HG02884 (cell line): Measurements from ENCODE around the gene DGCR2.

Experiments
- ATAC-seq: cut with Tn5 transposase; IDR thresholded peaks from one replicate; pipeline ENCODE4 v1.9.1; 2021; ENCODE audit warnings: mild to moderate bottlenecking, moderate library complexity; ENCODE audit not compliant: unreplicated experiment

DGCR2 gene

DNA sequence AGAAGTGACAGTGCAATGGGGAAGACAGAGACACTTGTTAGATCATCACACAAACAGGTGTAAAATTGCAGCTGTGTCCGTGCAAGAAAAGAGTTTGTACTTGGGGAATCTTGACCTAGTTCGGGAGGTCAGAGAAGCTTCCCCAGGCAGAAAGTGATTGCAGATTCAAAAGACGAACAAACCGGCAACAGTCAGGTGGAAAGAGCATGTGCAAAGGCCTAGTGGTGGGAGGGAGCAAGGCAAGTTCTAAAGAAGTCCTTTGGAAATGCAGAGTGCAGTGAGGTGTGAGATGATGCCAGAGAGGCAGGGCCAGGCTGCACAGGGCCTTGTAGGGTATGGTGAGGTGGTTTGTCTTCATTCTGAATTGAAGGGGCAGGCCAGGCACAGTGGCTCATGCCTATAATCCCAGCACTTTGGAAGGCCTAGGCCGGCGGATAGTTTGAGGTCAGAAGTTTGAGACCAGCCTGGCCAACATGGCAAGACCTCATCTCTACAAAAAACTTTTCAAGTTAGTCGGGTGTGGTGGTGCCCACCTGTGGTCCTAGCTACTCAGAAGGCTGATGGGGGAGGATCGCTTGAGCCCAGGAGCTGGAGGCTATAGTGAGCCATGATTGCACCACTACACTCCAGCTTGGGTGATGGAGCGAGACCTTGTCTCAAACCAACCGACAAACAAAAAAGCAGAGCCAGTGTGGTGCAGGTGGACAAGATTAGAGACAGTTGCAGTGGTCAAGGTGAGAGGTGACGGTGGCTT lies 24.2 kb upstream of the DGCR2 start:
- ATAC-seq: no peak

DNA sequence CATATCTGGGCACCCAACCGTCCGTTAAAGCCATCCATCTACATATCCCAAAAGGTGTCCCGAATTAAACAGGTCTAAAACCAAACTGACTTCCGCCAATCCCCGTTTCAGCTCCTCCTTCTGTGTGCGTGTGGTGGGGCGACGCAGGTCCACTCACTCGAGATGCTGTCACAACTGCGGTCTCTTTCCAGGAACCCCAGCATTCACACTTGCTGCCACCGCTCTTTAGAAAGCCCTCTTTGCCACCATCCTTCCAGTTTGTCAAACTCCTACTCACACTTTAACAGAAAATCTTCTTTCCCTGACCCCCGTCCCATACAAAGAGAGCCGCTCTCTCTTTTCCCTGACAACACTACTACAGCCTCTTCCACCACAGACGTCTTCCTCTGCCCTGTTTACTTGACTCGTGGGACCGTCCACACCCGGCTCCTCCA lies 21.8 kb upstream of the DGCR2 start:
- ATAC-seq: no peak

DNA sequence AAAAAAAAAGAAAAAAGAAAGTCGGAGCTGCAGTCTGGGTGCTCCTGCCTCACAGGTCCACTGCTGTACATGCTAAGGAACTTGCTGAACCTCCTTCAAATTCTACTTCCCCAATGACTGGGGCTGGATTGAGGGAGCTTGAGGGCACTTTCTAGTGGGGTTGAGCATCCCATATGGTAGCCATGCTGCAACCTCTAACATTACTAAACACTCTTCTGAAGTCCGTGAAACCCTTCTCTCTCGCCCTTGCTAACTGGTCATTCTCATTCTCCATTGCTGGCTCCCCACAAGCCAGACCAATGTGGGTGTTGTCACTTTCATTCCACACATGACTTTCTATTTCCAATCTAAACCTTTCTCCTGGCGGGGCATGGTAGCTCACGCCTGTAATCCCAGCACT lies 21.0 kb upstream of the DGCR2 start:
- ATAC-seq: no peak

DNA sequence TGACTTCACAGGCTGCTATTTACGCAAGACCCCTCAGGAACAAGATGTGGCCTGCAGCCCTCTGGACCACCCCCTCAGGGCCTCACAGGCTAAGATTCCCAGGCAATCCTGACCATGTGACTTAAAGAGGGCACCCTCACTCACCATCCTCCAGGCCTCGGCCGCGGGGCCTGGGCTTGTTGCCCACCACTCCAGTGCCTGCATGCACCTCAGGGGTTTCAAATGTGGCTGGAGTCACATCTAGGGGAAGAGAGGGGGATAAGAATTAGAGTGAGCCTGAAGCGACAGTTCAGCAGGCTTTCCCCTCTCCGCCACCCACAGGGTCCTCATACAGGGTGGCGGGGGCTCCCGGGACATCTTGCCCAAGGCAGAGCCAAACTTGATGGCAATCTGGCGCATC lies 20.2 kb upstream of the DGCR2 start:
- ATAC-seq: no peak

DNA sequence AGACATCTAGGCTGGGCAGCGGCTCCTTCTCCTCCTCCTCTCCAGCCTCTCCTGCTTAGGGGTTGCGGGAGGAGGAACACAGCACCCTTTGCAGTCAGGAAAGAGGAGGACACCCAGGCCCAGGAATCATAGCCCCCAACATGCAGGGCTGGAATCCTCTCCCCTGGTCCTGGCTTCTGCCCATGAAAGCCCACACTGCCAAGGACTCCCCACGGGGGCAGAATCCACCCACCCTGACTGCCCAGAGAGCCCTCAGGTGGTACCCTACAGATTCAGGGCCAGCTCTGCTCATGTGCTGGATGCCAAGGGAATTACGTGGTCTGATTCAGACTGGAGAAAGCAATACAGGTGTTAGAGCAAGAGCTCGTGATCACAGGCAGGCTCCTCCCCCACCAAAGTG lies 17.8 kb upstream of the DGCR2 start:
- no peak for ATAC-seq

DNA sequence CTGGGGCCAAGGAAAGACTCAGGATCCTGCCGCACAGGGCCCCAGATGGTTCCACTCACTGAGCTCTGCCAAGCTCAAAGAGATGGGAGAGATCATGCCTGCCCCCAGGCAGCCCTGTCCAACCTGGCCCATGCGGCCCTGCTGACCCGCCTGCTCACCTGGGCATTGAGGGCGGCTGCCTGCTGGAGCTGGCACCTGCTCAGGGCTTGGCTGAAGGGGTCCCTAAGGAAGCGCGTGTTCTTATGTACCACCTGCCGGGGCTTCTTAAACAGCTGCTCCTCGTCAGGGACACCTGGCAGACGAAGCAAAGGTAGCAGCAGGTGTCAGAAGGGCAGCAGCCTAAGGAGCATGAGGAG lies 16.8 kb upstream of the DGCR2 start:
- no peak for ATAC-seq

DNA sequence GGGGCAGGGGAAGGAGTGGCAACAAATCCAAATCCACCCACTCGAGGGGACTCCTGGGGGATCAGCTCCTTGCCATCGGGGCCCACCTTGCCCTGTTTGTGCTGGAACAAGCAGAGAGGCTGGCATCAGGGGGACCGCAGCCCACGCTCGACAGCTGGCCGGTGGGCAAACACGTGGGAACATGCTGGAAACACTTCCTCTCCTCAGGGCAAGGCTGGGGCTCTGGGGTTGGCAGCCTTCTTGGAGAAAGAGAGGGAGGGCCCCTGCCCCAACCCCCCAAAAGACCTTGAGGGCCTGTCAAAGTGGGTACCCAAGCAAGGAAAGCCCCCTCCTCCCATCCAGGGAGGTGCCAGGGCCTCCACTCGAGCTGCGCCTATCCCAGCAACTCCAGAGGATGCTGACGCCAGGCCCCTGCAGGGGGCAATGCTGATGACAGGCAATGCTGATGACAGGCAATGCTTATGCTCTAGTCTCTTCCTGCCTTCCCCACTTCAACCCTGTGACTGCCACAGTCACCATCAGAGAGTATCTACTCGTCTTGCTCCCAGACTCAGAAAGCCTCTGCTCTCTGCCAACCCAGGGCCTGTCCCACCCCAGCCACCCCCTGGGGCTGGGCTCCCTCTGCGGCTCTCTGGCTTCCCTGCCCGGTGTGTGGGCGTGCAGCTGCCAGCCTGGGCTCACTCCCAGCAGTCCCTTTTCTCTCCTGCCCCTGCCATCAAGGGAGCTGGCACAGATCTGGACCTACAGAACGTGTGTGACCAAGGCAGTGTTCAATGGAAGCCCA lies 16.2 kb upstream of the DGCR2 start:
- no peak for ATAC-seq

DNA sequence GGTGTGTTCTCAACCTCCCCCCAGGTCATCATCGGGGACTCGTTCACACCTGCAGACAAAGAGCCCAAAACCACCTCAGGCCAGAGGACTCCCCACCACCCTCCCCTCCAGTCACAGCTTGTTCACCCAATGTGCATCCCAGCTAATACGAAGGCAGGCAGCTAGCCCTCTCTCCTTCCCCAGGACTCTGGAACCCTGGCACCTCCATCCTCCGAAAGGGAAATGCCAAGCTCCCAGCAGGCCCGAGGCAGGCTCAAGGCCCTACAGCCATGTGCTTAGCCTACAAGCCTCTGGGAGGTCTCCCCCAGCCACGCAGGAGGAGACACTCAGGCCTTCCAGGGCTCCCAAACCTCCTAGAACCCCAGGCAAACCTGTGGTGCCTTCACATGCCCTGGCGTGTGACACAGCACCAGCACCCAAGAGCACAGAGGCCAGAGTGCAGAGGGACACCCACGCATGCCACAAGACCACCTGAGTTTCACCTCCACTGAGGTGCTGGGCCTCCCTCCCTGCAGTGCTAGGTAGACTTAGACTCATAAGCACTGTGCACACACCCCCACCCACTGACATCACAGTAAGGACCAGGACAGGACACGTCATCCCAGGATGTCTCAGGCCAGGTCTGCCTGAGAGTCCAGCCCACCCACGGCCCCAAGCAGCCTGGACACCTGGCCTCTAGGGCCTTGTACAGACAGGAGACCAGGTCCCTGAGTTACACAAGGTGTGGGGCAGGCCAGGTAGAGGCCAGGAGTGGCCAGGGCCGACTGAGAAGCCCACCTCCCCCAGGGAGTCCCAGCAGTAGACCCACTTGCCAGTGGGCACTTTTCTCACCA lies 15.4 kb upstream of the DGCR2 start:
- ATAC-seq: no peak

DNA sequence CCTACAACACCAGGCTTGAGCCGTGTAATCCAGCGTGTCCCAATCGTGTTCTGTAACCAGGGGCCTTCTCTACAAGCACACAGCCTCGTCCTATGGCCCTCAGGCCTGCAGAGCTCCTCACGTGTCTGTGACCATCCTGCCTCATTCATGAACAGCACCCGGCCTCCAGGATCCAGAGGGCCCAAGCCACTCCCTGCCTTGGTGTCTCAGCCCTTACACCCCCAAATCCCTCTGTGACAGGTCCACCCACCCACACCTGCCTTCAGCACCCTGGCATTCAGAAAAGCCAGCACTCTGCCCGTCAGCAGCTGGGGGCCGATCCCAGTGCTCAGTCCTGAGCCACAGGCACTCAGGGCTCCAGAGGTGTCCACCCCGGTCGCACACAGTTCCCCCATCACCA lies 14.7 kb upstream of the DGCR2 start:
- ATAC-seq: no peak

DNA sequence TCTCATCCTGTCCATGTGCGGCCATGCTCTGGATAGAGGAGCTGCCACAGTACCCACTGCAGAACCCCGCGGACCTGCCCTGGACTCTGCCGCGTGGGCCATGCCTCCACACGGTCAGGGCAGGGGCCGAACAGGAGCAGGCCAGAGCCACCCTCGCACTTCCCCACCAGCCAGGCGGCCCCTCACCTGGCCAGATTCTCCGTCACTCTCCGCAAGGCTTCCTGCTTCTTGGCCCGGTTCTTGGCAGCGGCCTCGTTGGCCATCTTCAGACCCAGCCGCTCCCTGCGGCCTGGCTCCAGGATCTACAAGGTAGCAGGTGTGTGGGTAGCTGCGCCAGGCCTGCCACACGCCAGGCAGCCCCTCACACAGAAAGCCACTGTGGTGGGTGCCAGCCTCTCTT lies 12.7 kb upstream of the DGCR2 start:
- ATAC-seq: no peak

DNA sequence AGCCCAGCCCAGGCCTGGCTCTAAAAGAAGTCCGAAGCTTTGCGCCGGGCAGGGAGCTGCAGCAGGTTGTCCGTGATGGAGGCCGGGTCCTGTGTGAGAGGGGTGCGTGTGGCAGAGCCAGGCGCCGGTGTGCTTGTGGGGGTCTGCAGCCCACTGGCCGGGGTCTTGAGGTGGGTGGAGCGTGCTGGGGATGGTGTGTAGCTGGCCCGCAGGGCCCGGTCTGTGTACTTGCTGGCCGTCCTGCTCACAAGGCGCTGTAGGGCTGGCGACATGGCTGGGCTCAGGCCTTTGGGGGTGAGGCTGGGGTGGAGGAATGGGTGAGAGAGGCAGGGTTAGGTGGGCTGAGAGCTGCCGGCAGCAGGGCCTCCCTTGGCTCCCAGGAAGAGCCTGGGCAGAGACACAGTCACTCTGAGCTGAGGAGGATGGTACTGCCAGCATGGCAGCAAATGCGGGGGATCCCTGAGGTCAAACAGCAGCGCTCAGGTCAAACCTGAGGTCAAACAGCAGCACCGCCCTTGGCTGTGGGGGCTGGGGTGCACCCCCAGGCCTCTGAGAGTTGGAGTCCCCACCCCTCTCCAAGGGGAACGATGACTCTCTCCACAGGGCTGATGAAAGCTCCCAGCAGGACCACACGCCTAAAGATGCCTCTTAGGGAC lies 12.1 kb upstream of the DGCR2 start:
- ATAC-seq: no peak

DNA sequence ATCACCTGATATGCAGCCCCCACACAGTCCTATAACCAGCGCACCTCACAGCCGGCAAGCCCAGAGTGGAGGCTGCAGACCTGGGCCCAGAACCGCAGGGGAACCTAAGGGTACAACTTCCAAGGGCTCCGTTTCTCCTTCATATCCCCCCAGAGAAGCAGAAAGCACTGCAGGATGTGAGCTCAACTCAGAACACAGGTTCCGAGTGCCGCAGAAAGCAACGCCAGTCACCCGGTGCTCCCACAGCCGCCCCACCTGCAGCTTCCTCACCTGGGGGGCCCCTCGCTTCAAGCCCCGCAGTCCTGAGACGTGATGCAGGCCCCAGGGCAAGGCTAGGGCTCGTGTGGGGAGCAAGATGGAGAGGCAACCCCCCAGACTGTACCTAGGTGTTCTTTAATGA lies 11.3 kb upstream of the DGCR2 start:
- no peak for ATAC-seq

DNA sequence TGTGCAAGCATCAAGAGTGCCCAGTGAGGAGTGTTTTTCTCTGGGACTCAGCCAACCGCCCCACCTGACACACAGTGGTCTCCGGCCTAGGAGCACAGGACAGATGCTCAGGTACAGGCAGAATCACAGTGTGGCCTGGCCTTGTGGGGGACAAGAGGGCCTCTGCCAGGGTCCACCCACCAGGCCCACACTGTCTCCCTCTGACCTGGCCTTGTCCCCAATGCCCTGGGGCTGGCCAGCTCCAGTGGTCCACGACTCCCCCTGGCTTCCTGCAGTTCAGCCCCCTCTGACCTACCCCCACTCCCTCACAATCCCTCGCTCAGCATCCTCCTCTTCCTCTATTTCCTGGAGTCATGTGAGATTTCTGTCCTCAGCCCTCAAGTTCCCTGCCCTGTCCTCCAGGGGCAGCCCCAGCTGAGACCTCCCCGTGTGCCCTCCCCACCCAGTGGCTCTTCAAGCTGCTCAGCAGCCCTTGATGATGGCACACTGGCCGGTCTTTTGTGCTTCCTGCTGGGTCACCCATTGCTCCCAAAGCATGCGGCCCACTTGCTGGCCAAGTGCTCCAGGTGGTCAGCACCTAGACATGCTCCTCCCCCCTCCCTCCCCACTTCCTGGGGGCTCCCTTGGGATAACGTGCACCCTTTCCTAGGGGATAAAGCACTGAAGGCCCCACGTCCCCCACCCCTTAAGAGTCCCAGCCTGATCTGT lies 10.6 kb upstream of the DGCR2 start:
- ATAC-seq: no peak

DNA sequence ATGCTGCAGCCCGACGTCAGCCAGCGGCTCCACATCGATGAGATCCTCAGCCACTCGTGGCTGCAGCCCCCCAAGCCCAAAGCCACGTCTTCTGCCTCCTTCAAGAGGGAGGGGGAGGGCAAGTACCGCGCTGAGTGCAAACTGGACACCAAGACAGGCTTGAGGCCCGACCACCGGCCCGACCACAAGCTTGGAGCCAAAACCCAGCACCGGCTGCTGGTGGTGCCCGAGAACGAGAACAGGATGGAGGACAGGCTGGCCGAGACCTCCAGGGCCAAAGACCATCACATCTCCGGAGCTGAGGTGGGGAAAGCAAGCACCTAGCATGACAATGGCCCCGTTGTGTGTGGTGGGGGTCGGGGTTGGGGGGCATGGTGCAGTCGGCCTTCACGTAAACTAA lies 9.9 kb upstream of the DGCR2 start:
- ATAC-seq: no peak

DNA sequence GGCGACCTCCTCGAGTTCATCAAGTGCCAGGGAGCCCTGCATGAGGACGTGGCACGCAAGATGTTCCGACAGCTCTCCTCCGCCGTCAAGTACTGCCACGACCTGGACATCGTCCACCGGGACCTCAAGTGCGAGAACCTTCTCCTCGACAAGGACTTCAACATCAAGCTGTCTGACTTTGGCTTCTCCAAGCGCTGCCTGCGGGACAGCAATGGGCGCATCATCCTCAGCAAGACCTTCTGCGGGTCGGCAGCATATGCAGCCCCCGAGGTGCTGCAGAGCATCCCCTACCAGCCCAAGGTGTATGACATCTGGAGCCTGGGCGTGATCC lies 9.4 kb upstream of the DGCR2 start:
- ATAC-seq: no peak

DNA sequence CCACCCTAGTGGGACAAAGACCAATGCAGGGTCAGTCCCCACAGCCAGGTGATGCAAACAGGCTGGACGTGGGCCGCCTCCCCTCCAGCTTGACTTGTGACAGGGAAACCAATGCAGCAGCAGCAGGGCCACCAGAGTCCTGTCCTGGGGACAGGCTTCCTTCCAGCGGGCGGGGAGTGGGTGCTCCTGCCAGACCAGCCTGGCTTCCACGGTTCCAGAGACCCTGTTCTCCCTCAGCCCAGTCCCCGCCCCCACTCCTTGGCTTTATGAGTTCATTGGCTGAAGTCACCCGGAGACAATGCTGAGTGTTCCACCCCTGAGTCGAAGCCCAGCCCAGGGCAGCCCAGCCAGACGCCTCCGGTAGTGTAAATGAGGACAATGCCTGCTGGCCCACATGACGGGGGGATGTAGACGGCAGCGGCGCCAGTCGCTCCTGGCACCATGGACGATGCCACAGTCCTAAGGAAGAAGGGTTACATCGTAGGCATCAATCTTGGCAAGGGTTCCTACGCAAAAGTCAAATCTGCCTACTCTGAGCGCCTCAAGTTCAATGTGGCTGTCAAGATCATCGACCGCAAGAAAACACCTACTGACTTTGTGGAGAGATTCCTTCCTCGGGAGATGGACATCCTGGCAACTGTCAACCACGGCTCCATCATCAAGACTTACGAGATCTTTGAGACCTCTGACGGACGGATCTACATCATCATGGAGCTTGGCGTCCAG lies 8.9 kb upstream of the DGCR2 start, which contains the start of gene TSSK2:
TSS of gene TSSK2 (plus strand) at position 350 of the 726 bp plus-strand sequence. CDS start at position 442, 92 bp downstream.
- ATAC-seq: no peak

DNA sequence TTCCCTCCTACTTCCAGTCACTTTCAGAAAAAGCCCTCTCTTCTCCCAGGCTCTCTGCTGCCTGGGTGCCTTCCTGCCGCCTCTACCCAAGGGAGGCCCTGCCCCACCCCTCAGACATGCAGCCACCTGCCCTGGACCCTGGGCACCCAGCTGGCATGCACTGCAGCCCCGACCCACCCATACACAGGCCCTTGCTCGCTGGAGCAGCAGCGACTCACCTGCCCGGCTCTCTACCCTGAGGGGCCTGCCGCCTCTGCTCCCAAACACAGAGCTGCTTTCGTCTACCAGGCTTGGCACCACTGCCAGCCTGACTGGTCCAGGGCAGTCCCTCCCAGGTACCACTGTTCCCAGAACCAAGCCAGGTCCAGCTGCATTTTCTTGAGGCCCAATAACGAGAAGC lies 7.7 kb upstream of the DGCR2 start:
- no peak for ATAC-seq

DNA sequence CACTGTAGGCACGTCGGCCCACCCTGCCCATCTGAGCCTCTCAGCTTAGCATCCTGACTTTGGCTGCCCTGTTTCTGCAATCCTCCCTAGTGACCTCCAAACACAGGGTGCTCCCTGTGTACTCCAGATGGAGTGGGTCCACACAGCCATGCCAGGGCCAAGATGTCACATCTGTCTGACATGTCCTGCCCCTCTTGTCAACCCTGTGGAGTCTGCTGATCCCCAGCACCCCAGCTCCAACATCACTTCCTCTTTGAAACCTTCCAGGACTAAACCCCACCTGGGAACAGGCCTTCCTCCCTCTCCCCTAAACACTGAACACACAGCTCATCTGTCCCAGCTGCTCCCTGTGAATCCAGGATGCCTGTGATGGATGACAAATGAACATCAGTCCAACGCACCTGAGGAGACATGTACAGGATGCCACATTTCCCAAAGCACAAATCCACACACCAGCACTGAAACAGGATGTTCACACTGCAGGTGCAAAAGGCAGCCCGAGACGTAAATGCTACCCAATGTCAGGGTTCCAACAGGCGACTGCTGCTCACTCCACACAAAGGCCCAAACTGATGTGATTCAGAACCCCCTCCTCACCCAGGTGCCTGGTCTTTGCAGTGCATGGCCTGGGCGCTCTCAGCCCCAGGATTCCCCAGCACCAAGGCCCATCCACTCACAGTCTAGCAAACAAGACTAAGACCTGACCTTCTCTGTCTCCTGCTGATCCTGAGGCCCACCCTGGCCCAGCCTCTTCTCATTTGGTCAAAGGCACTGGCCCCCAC lies 6.9 kb upstream of the DGCR2 start:
- ATAC-seq: no peak

DNA sequence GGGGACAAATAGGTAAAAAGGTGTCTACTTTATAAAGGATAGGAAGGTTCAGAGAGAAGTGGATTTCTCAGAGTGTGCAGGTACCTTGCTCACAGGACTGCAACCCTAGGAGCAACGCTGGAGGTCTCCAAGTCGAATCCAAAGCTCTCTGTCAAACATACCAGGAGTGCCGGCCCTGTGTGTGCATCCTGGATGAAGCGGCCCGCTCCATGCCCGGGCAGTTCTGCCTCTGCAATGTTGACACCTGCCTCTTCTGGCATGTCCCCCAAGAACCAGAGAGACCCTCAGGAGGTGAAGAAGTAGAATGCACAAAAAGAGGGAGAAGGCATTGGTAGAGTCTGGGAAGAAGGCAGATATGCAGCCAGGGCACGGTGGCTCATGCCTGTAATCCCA lies 5.8 kb upstream of the DGCR2 start:
- ATAC-seq: no peak
